ENCODE results near the gene R3HDM4. TPM values are rescaled to one million over a fixed set of nuclear protein-coding genes. Genes with fewer than 3 reads are reported as not detected.

R3HDM4 gene
- total and polyA plus RNA-seq, 10 donors = 41.0 to 175 (median 89.1) TPM

DNA sequence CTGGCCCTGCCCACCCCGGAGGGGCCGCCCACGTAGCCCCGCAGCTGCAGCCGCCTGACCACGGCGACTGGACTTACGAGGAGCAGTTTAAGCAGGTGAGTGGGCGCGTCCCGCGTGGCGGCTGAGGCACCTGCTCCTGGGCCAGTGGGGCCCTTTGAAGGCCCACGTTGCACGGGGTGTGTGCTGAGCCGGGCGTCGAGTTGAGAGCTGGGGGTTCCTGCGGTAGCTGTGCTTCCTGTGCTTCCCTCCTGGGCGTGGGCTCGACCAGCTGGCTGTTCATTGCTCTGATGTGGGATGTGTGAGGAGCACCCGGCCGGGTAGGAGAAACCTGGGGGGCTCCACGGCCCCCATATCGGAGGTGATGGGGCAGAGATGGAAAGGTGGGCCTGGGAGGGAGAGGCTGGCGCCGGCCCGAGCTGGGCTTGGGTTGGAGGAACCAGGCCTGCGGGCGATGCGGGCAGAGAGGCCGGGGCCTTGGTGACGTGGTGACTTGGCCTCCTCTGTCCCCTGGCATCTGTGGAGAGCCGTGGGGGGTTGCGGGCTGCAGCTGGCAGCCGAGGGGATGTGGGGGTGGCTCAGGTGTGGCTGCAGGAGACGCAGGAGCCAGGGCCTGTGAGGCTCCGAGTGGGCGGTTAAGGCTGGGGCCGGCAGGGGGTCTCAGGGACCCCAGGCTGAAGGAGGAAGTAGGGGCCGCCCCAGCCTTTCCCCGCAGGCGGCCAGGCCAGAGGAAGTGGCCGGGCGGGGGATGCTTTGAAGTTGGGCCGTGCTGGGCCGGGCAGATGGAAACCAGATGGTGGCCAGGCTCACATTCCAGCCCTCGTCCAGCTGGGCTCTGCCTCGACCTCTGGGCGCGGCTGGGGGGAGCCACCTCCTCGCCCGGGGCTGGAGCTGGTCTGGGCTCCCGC is 19.9 kb upstream of the R3HDM4 start:
- peaks cover 31 to 94% (median 48%) of the 10 kb centered on the region in 6 donors for H3K4me1 ChIP-seq
- no peaks in the 10 kb centered on the region for H3K27me3 ChIP-seq (replicated peaks in 1 of 7)
- peak overlapping the region in 3 of 8 donors; percentile 0 to 48 (median 11) for H3K4me3 ChIP-seq
- H3K27ac ChIP-seq = peak overlapping the region in 7 of 8 donors; percentile 57 to 73 (median 71)
- DNase-seq = peak; percentile 86
- WGBS, 5 donors = 11 to 24% (median 13%) methylated on average over 28 to 54 of the region's 54 CpGs
- H3K36me3 ChIP-seq = peaks cover 0 to 71% (median 11%) of the 10 kb centered on the region in 6 donors
- peak; percentile 73 to 85 (median 78) for TF ChIP-seq POLR2AphosphoS5 (IDR thresholded peaks at IDR 0.05)
- TF ChIP-seq, protein P1, sequence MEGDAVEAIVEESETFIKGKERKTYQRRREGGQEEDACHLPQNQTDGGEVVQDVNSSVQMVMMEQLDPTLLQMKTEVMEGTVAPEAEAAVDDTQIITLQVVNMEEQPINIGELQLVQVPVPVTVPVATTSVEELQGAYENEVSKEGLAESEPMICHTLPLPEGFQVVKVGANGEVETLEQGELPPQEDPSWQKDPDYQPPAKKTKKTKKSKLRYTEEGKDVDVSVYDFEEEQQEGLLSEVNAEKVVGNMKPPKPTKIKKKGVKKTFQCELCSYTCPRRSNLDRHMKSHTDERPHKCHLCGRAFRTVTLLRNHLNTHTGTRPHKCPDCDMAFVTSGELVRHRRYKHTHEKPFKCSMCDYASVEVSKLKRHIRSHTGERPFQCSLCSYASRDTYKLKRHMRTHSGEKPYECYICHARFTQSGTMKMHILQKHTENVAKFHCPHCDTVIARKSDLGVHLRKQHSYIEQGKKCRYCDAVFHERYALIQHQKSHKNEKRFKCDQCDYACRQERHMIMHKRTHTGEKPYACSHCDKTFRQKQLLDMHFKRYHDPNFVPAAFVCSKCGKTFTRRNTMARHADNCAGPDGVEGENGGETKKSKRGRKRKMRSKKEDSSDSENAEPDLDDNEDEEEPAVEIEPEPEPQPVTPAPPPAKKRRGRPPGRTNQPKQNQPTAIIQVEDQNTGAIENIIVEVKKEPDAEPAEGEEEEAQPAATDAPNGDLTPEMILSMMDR (IDR thresholded peaks at IDR 0.05 in 8 of 11, conservative IDR thresholded peaks at IDR 0.05 in 3 of 11) = no peak
- no peak for TF ChIP-seq POLR2A (IDR thresholded peaks at IDR 0.05)
- intact Hi-C loops (cut with DNase I; ENCODE audit: low total_unique reads) = no loop called here
- H3K9me3 ChIP-seq = no peaks in the 10 kb centered on the region

- Histone ChIP-seq H3K27ac (peak overlapping the region in 7 of 8 donors; percentile 57 to 73 (median 71)), H3K27me3 (replicated peaks in 1 of 7) (no peaks in the 10 kb centered on the region), H3K36me3 (peaks cover 0 to 66% (median 11%) of the 10 kb centered on the region in 6 donors), H3K9me3 (no peaks in the 10 kb centered on the region), H3K4me3 (peak overlapping the region in 3 of 8 donors; percentile 0 to 48 (median 11)), H3K4me1 (peaks cover 31 to 95% (median 54%) of the 10 kb centered on the region in 6 donors)
- 67 to 80% (median 76%) methylated on average over 31 to 32 of the region's 32 CpGs for WGBS, 5 donors
- TF ChIP-seq POLR2A (IDR thresholded peaks at IDR 0.05) (no peak), POLR2AphosphoS5 (IDR thresholded peaks at IDR 0.05) (no peak)
- TF ChIP-seq, protein P1 (IDR thresholded peaks at IDR 0.05 in 8 of 11, conservative IDR thresholded peaks at IDR 0.05 in 3 of 11) = no peak
- no peak for DNase-seq
- intact Hi-C loops (cut with DNase I; ENCODE audit: low total_unique reads) = no loop called here
These were observed 19.0 kb upstream of the R3HDM4 start for GRCh38 chr19:931860-932647.

DNA sequence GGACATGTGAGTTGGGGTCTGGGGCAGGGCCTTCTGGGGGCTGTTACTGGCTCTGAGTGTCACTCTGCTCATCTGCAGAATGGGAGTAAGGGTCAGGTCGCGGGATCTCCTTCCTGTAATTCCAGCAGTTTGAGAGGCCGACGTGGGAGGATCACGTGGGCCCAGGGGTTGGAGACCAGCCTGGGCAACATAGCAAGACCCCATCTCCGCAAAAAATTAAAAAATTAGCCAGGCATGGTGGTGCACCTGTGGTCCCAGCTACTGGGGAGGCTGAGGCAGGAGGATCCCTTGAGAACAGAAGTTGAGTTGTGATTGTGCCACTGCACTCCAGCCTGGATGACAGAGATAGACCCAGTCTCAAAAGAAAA is 16.9 kb upstream of the R3HDM4 start:
- no peak overlapping the region for H3K4me3 ChIP-seq
- TF ChIP-seq, protein P1 (IDR thresholded peaks at IDR 0.05 in 8 of 11, conservative IDR thresholded peaks at IDR 0.05 in 3 of 11) = no peak
- TF ChIP-seq POLR2AphosphoS5 (IDR thresholded peaks at IDR 0.05) (no peak), POLR2A (IDR thresholded peaks at IDR 0.05) (no peak)
- DNase-seq = no peak
- WGBS, 5 donors = 83 to 94% (median 90%) methylated on average over 6 of the region's 6 CpGs
- peaks cover 0 to 51% (median 11%) of the 10 kb centered on the region in 6 donors for H3K36me3 ChIP-seq
- H3K27me3 ChIP-seq (replicated peaks in 1 of 7) = no peaks in the 10 kb centered on the region
- no peaks in the 10 kb centered on the region for H3K9me3 ChIP-seq
- no peak overlapping the region for H3K27ac ChIP-seq
- peaks cover 24 to 87% (median 51%) of the 10 kb centered on the region in 6 donors for H3K4me1 ChIP-seq
- intact Hi-C loops (cut with DNase I; ENCODE audit: low total_unique reads) = loop anchor here (10.0 kb wide), 1 partner anchor 145 kb away; no protein-coding TSS in a partner anchor
